Erythroblast (primary cell): Measurements from ENCODE around the gene NOS1AP.

ENCODE experiments used
- GATA1 ChIP-seq: IDR thresholded peaks from 2 replicates; pipeline ENCODE4 v1.6.1; 2011; ENCODE audit warnings: low read depth, mild to moderate bottlenecking, control low read depth, low read length, moderate library complexity
- POLR2A ChIP-seq: IDR thresholded peaks from 2 replicates; pipeline ENCODE4 v1.6.1; 2011; ENCODE audit warnings: mild to moderate bottlenecking, low read length

GRCh38 chr1:162388083-162388594 lies 318.6 kb downstream of the NOS1AP start:
- TF ChIP-seq POLR2A (no peak), GATA1 (no peak)
